ES-I3 (cell line): ENCODE measurements around the gene RPUSD3.

Experiments used
- H3K36me3 ChIP-seq: 2 replicates; pipeline ENCODE4 v1.6.1; 2013; ENCODE audit warnings: mild to moderate bottlenecking, low read length, control low read depth, moderate library complexity; ENCODE audit not compliant: insufficient read depth
- H3K4me1 ChIP-seq: 2 replicates; pipeline ENCODE4 v1.6.1; 2013; ENCODE audit warnings: mild to moderate bottlenecking, control low read depth, low read length; ENCODE audit not compliant: insufficient read depth
- H3K9ac ChIP-seq: 2 replicates; pipeline ENCODE4 v1.6.1; 2013; ENCODE audit warnings: low read depth, mild to moderate bottlenecking, low read length, moderate library complexity
- H3K9me3 ChIP-seq: 2 replicates; pipeline ENCODE4 v1.6.1; 2013; ENCODE audit warnings: mild to moderate bottlenecking, low read length, moderate library complexity; ENCODE audit not compliant: control insufficient read depth, insufficient read depth

Gene RPUSD3

DNA sequence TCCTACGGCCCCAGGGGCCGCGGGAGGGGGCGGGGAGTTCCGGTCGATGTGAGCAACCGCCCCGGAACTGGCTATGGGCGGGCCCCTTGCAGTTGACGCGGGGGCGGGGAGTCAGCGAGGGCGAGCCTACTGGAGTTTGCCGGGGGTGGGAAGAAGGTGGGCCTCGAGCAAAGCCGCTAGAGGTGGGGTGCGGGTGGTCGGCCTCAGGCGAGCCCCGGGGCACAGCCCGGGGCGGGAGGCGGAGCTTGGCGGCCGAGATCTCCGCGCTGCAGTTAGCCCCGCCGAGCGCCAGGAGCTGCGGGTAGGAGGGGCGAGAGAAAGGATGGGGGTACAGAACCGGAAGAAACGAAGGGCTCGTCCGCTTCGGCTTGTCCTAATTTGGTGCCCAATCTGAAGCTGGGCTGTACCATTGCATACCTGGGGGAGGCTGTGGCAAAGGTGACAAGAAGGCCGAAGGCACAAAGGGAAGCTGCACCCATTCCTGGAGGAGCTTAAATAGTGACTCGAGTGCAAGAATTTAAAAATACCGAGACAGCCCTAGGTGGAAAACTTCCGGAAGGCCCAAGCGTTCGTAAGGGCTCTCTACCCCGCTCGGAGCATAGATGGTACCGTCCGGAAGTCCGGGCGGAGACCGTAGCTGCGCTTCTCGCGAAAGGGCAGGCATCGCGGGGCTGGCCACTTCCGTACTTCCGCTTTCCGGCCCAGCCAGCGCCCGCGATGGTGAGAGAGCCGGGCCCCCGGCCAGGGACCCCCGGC lies 51.2 kb downstream of the RPUSD3 start, which contains the start of the genes ARPC4 and TADA3:
Gene ARPC4, plus strand, starts transcription at position 678 of the 756 bp plus-strand sequence. Its CDS starts 40 bp downstream, at position 718.
Gene TADA3, minus strand, starts transcription at position 69 of the 756 bp plus-strand sequence. CDS start 1,007 bp downstream, outside the sequence.
- Histone ChIP-seq H3K4me1 (no peaks in the 10 kb centered on the region; the same call in 1 of the 2 replicates), H3K9ac (peak within 1 kb of the TSS; percentile 81), H3K9me3 (no peaks in the 10 kb centered on the region), H3K36me3 (peaks cover 4% of the 10 kb centered on the region)

DNA sequence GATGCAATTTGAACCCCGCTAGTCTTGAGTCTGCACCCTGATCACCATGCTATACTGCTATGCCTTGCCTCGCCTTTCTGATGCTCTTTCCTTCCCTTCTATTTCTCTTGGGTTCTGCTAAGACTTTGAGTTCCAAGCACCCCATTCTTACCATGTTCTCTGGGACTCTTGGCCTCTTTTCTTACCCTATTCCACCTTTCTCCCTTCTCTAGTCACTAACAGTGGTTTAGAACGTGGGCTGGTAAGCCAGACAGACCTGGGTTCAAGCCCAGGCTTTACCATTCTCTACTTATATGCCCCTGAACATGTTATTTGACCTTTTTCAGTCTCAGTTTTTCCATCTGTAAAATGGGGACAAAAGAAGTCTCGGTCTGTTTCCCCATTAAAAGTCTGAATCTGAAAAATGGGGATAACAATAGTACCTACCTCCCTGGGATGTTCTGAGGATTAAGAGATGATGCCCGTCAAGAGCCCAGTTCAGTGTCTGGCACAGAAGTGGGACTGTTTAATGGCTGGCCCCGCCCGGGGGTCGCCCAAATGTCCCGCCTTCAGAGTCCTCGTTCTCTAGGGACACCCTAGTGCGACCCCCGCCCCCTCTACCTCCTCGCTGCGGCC lies 51.9 kb downstream of the RPUSD3 start:
- H3K4me1 ChIP-seq, result no peaks in the 10 kb centered on the region; the same call in 1 of the 2 replicates
- H3K36me3 ChIP-seq, result peaks cover 4% of the 10 kb centered on the region
- H3K9ac ChIP-seq, result peak overlapping the region; percentile 81
- H3K9me3 ChIP-seq, result no peaks in the 10 kb centered on the region

DNA sequence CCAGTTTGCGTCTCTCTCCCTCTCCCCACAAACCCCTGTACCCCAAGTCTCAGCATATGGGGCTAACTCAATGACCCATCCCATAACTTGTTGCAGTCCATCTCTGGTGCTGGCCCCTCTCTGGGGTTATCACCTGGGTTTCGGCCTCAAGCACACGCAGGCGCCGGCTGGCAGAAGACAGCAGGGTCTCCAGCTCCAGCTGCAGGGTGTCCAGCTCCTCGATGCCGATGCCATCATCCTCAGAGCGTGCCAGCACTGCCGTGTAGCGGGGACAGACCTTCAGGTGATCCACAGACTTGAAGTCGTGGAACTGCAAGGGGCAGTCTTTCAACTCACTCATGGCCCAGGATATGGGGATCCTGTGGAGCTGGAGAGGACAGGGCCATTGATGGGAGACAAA lies 52.7 kb downstream of the RPUSD3 start:
- H3K9ac ChIP-seq, result no peak overlapping the region
- peaks cover 10% of the 10 kb centered on the region for H3K36me3 ChIP-seq
- no peaks in the 10 kb centered on the region; the same call in 1 of the 2 replicates for H3K4me1 ChIP-seq
- H3K9me3 ChIP-seq, result no peaks in the 10 kb centered on the region
